C4-2B (cell line): Measurements from ENCODE around the gene TEX19.

Experiments
- CTCF ChIP-seq: fragments of 450-650 bp; conservative IDR thresholded peaks from 2 replicates; pipeline ENCODE4 v1.5.1; 2017; ENCODE audit warnings: mild to moderate bottlenecking
- ZFX ChIP-seq: fragments of 450-650 bp; IDR thresholded peaks from 2 replicates; pipeline ENCODE4 v1.6.1; 2017

- TF ChIP-seq CTCF (no peak), ZFX (no peak)
Observed at GRCh38 chr17:82346342-82347300, 12.4 kb upstream of the TEX19 start.
